H1 (cell line): ENCODE data around the gene IFNA13. TPM values are rescaled to one million over a fixed set of nuclear protein-coding genes. Genes with fewer than 3 reads are reported as not detected.

Experiments
- CTCF ChIA-PET: fragments of 300-600 bp; sonication (Branson Sonifier 250); formaldehyde crosslinking; loops from one replicate; lab custom pipeline; 2021; ENCODE audit not compliant: partially characterized antibody; lab: Charles Lee
- POLR2A ChIA-PET: fragments of 300-600 bp; sonication (Branson Sonifier 250); formaldehyde crosslinking; loops from one replicate; lab custom pipeline; 2021; ENCODE audit warnings: inconsistent platforms; ENCODE audit not compliant: partially characterized antibody; lab: Charles Lee
- DNase-seq, 2 experiments: peaks; one replicate each; pipeline versions ENCODE4 v3.0.0 to v3.0.0-alpha.2; 2010 to 2022; ENCODE audit warnings: low spot score in 2 of 2, low read depth in 1 of 2, mixed read lengths in 1 of 2
- FAIRE-seq: peaks from 2 replicates; lab custom pipeline; 2011; peaks lifted over from hg19 to GRCh38; lab: Jason Lieb, UNC
- H2AFZ ChIP-seq: 2 replicates; pipeline ENCODE4 v1.8.1; 2012; ENCODE audit warnings: low read length, inconsistent platforms
- H2AK5ac ChIP-seq: 2 replicates; pipeline ENCODE4 v1.6.1; 2013; ENCODE audit warnings: low read depth, low read length
- H2BK120ac ChIP-seq: replicated peaks from 2 replicates; pipeline ENCODE3; 2013; ENCODE audit warnings: low read depth, low read length, inconsistent platforms
- H2BK12ac ChIP-seq: 2 replicates; pipeline ENCODE4 v1.6.1; 2013; ENCODE audit warnings: low read depth, low read length
- H2BK15ac ChIP-seq: 2 replicates; pipeline ENCODE4 v1.6.1; 2013; ENCODE audit warnings: low read length
- H2BK20ac ChIP-seq: 2 replicates; pipeline ENCODE4 v1.6.1; 2013; ENCODE audit warnings: low read length
- H2BK5ac ChIP-seq: 2 replicates; pipeline ENCODE4 v1.6.1; 2013; ENCODE audit warnings: low read depth, low read length
- H3K14ac ChIP-seq: 2 replicates; pipeline ENCODE4 v1.6.1; 2013; ENCODE audit warnings: inconsistent platforms; ENCODE audit not compliant: insufficient read length
- H3K18ac ChIP-seq: 2 replicates; pipeline ENCODE4 v1.6.1; 2013; ENCODE audit warnings: low read length; ENCODE audit errors: extremely low read depth
- H3K23ac ChIP-seq: 2 replicates; pipeline ENCODE4 v1.6.1; 2013; ENCODE audit warnings: inconsistent platforms; ENCODE audit not compliant: insufficient read length
- H3K23me2 ChIP-seq: 2 replicates; pipeline ENCODE4 v1.6.1; 2013; ENCODE audit warnings: low read depth, low read length
- H3K27ac ChIP-seq: 2 replicates; pipeline ENCODE4 v1.6.1; 2011; ENCODE audit warnings: low read depth, low read length, inconsistent platforms
- H3K27me3 ChIP-seq, 4 experiments: replicated peaks in 1 of 4; 1 replicate in 1 of 4; 2 replicates in 3 of 4; pipeline versions ENCODE4 v1.6.1 to v1.8.1; 2011 to 2013; ENCODE audit warnings: low read length in 3 of 4, mild to moderate bottlenecking in 3 of 4, inconsistent platforms in 2 of 4, mixed read lengths in 2 of 4, moderate library complexity in 1 of 4; ENCODE audit not compliant: control insufficient read depth in 3 of 4, insufficient read depth in 3 of 4; ENCODE audit errors: extremely low read depth in 1 of 4
- H3K36me3 ChIP-seq, 4 experiments: 2 replicates each; pipeline versions ENCODE4 v1.6.1 to v1.8.1; 2011 to 2013; ENCODE audit warnings: mild to moderate bottlenecking in 4 of 4, low read length in 3 of 4, moderate library complexity in 2 of 4, control low read depth in 1 of 4, inconsistent platforms in 1 of 4; ENCODE audit not compliant: insufficient read depth in 4 of 4, control insufficient read depth in 2 of 4
- H3K4ac ChIP-seq: replicated peaks from 2 replicates; pipeline ENCODE3; 2013; ENCODE audit warnings: low read length, low read depth, mixed read lengths, inconsistent platforms; ENCODE audit not compliant: insufficient read length
- H3K4me1 ChIP-seq, 4 experiments: replicated peaks in 1 of 4; 1 replicate in 1 of 4; 2 replicates in 3 of 4; pipeline versions ENCODE4 v1.6.1 to v1.8.1; 2011 to 2013; ENCODE audit warnings: low read length in 3 of 4, inconsistent platforms in 2 of 4, mixed read lengths in 1 of 4; ENCODE audit not compliant: insufficient read depth in 4 of 4, control insufficient read depth in 3 of 4
- H3K4me2 ChIP-seq, 2 experiments: 2 replicates each; pipeline versions ENCODE4 v1.6.1 to v1.8.1; 2011 to 2013; ENCODE audit warnings: low read depth in 2 of 2, low read length in 2 of 2, control low read depth in 1 of 2, inconsistent platforms in 1 of 2, mild to moderate bottlenecking in 1 of 2; ENCODE audit not compliant: insufficient read depth in 1 of 2
- H3K4me3 ChIP-seq, 4 experiments: fragments of 200-600, 300-600 bp in 1 of 4; sonication (generic), shearing (Covaris generic), sonication (Bioruptor Twin) in 1 of 4; 2 replicates each; pipeline versions ENCODE4 v1.5.1 to v1.8.1; 2011 to 2016; ENCODE audit warnings: low read length in 4 of 4, low read depth in 3 of 4, control low read depth in 2 of 4, inconsistent platforms in 2 of 4, mild to moderate bottlenecking in 2 of 4, mixed read lengths in 1 of 4, moderate library complexity in 1 of 4; ENCODE audit not compliant: insufficient read depth in 2 of 4; ENCODE audit errors: extremely low read depth in 1 of 4
- H3K56ac ChIP-seq: replicated peaks from 2 replicates; pipeline ENCODE3; 2013; ENCODE audit warnings: low read depth, mild to moderate bottlenecking, mixed read lengths, low read length, inconsistent platforms; ENCODE audit not compliant: insufficient read length
- H3K79me1 ChIP-seq: 2 replicates; pipeline ENCODE4 v1.6.1; 2013; ENCODE audit warnings: low read depth, low read length, control low read depth
- H3K79me2 ChIP-seq, 2 experiments: 2 replicates each; pipeline versions ENCODE4 v1.6.1 to v1.8.1; 2012 to 2013; ENCODE audit warnings: low read length in 2 of 2, mild to moderate bottlenecking in 2 of 2, inconsistent platforms in 1 of 2; ENCODE audit not compliant: insufficient read depth in 2 of 2, control insufficient read depth in 1 of 2
- H3K9ac ChIP-seq, 4 experiments: replicated peaks in 1 of 4; 1 replicate in 1 of 4; 2 replicates in 3 of 4; pipeline versions ENCODE4 v1.6.1 to v1.8.1; 2011 to 2013; ENCODE audit warnings: low read depth in 3 of 4, low read length in 3 of 4, control low read depth in 2 of 4, mild to moderate bottlenecking in 2 of 4, moderate library complexity in 2 of 4, inconsistent platforms in 1 of 4; ENCODE audit errors: extremely low read depth in 1 of 4
- H3K9me3 ChIP-seq, 2 experiments: 2 replicates each; pipeline versions ENCODE4 v1.6.1 to v1.8.1; 2012 to 2013; ENCODE audit warnings: mild to moderate bottlenecking in 2 of 2, moderate library complexity in 2 of 2, control low read depth in 1 of 2, inconsistent platforms in 1 of 2, low read depth in 1 of 2, low read length in 1 of 2, mixed read lengths in 1 of 2; ENCODE audit not compliant: insufficient read depth in 2 of 2
- H4K20me1 ChIP-seq, 2 experiments: replicated peaks in 1 of 2; 2 replicates each; pipeline versions ENCODE3 to v1.8.1; 2011 to 2013; ENCODE audit warnings: inconsistent platforms in 2 of 2, low read length in 2 of 2, mild to moderate bottlenecking in 1 of 2; ENCODE audit not compliant: insufficient read depth in 2 of 2, control insufficient read depth in 1 of 2
- H4K5ac ChIP-seq: 2 replicates; pipeline ENCODE4 v1.6.1; 2013; ENCODE audit warnings: low read length, low read depth, mixed read lengths, inconsistent platforms; ENCODE audit not compliant: insufficient read length
- H4K8ac ChIP-seq: 2 replicates; pipeline ENCODE4 v1.8.0; 2013; ENCODE audit warnings: mild to moderate bottlenecking, moderate library complexity, low read length, inconsistent platforms; ENCODE audit not compliant: insufficient read depth; ENCODE audit errors: extremely low read depth
- H4K91ac ChIP-seq: replicated peaks from 2 replicates; pipeline ENCODE3; 2013; ENCODE audit warnings: low read length, mixed read lengths, inconsistent platforms; ENCODE audit not compliant: insufficient read length
- ASH2L ChIP-seq: fragments of 200-600, 300-600 bp; sonication (generic); IDR thresholded peaks from one replicate; pipeline ENCODE4 v1.7.1; 2017; ENCODE audit warnings: low read length
- RFX5 ChIP-seq: IDR thresholded peaks from 2 replicates; pipeline ENCODE4 v1.6.1; 2011; ENCODE audit warnings: low read depth, low read length, improper control_type of control experiment, borderline replicate concordance
- SP4 ChIP-seq: IDR thresholded peaks from 2 replicates; pipeline ENCODE4 v1.6.1; 2012; ENCODE audit warnings: low read length, inconsistent platforms
- WGBS, 2 experiments: shearing (Covaris generic) in 1 of 2; methylation state at CpG; one replicate each; pipeline versions ENCODE4 v1.1.6 to v1.1.7; 2013 to 2015; ENCODE audit warnings: low lambda C conversion rate in 2 of 2, mixed read lengths in 2 of 2, inconsistent platforms in 1 of 2, low coverage in 1 of 2, missing lambda C conversion rate in 1 of 2; ENCODE audit not compliant: insufficient replicate concordance in 2 of 2, insufficient coverage in 1 of 2, insufficient read length in 1 of 2; ENCODE audit errors: extremely low coverage in 1 of 2, missing lambda C conversion rate in 1 of 2; 5-methylcytosine and 5-hydroxymethylcytosine counted together
- polyA plus RNA-seq, 7 experiments: library from polyadenylated mRNA; depleted of rRNA in 3 of 7; stranded (reverse) in 5 of 7; unstranded in 2 of 7; fragments of >200 nt in 5 of 7; fragments of 200-250 nt in 2 of 7; gene quantifications; 1 replicate in 5 of 7; 2 replicates in 1 of 7; 4 replicates in 1 of 7; pipeline versions ENCODE4 v1.2.1 to v1.2.3, GENCODE V29; 2011 to 2013; ENCODE audit warnings: missing spikeins in 2 of 7, mixed read lengths in 2 of 7
- total RNA-seq: library from RNA; stranded (reverse); fragmentation: NEBNext Ultra II Directional; extraction: Animal tissue kit (Norgen Biotek cat#: 25700); gene quantifications from 2 replicates; pipeline ENCODE4 v1.2.1, GENCODE V29; 2021

Gene IFNA13
- total and polyA plus RNA-seq, 2 of the 8 experiments (the other 6 are each of a cell fraction or from before 2014, with no cell fraction given), result not detected

GRCh38 chr9:21324047-21324446 is 43.8 kb downstream of the IFNA13 start:
- no peaks in the 10 kb centered on the region for H3K4me1 ChIP-seq
- no peaks in the 10 kb centered on the region for H4K20me1 ChIP-seq
- ChIA-PET POLR2A (no interaction called here), CTCF (interaction anchor here (0.7 to 4.8 kb wide), 21 partner anchors 9 to 465 kb away, joined by 3 to 25 read pairs (median 5); partner anchors contain the start of gene KLHL9)
- no peak overlapping the region for H3K23ac ChIP-seq
- no peak overlapping the region for H4K8ac ChIP-seq
- H4K5ac ChIP-seq, result no peak overlapping the region
- peaks cover 0 to 4% of the 10 kb centered on the region in 2 experiments; a peak in 2 of 4 replicates for H3K79me2 ChIP-seq
- no peak overlapping the region for H2BK15ac ChIP-seq
- H3K9ac ChIP-seq, result no peak overlapping the region
- H3K4me3 ChIP-seq, result no peak overlapping the region
- H3K79me1 ChIP-seq, result no peaks in the 10 kb centered on the region
- H2AK5ac ChIP-seq, result no peak overlapping the region
- no peak overlapping the region for H2AFZ ChIP-seq
- H3K4me2 ChIP-seq, result no peak overlapping the region
- no peak overlapping the region for H3K18ac ChIP-seq
- H3K14ac ChIP-seq, result no peak overlapping the region
- 84% methylated on average over 4 of the region's 4 CpGs; no CpG with 5 or more reads in 1 of the 2 experiments for WGBS, 2 experiments
- H2BK12ac ChIP-seq, result no peak overlapping the region
- H3K23me2 ChIP-seq, result no peaks in the 10 kb centered on the region; the same call in 1 of the 2 replicates
- H3K56ac ChIP-seq, result no peak overlapping the region
- FAIRE-seq (no peak), DNase-seq (no peak)
- H2BK120ac ChIP-seq, result no peak overlapping the region
- no peak overlapping the region for H2BK5ac ChIP-seq
- H3K27ac ChIP-seq, result no peak overlapping the region
- H3K36me3 ChIP-seq, result peaks cover 0 to 2% (median 0%) of the 10 kb centered on the region in 4 experiments; a peak in 1 of 8 replicates
- no peak overlapping the region for H3K4ac ChIP-seq
- H3K27me3 ChIP-seq, result no peaks in the 10 kb centered on the region
- no peak overlapping the region for H2BK20ac ChIP-seq
- H4K91ac ChIP-seq, result no peak overlapping the region
- H3K9me3 ChIP-seq, result no peaks in the 10 kb centered on the region
- TF ChIP-seq SP4 (no peak), ASH2L (no peak), RFX5 (no peak)
